B cell (primary cell): ENCODE data around the gene TENM4. TPM values are rescaled to one million over a fixed set of nuclear protein-coding genes. Genes with fewer than 3 reads are reported as not detected.

Experiments used
- ATAC-seq: fragments of 200-7000 bp; cut with Tn5 transposase; one replicate; pipeline ENCODE4 v1.10.0; 2021; ENCODE audit warnings: low read depth, mild to moderate bottlenecking, moderate number of reproducible peaks, moderate library complexity
- CTCF ChIA-PET: fragments of 350-600 bp; sonication (Branson Sonifier 250); formaldehyde crosslinking; loops from one replicate; lab custom pipeline; 2021; ENCODE audit warnings: antibody characterized with exemption, inconsistent platforms; lab: Charles Lee
- POLR2A ChIA-PET: fragments of 350-600 bp; sonication (Branson Sonifier 250); formaldehyde crosslinking; loops from one replicate; lab custom pipeline; 2021; ENCODE audit warnings: antibody characterized with exemption; lab: Charles Lee
- DNase-seq: peaks from one replicate; pipeline ENCODE4 v3.0.0; 2013
- H2AFZ ChIP-seq: 2 replicates; pipeline ENCODE4 v1.6.1; 2012; ENCODE audit warnings: mild to moderate bottlenecking, low read depth, low read length; ENCODE audit not compliant: insufficient read depth, poor library complexity, severe bottlenecking
- H3K27ac ChIP-seq, 2 donors: 1 replicate in 1 of 2; 2 replicates in 1 of 2; pipeline ENCODE4 v1.5.1; 2012 to 2013; ENCODE audit warnings: low read length in 2 of 2, mild to moderate bottlenecking in 2 of 2, moderate library complexity in 1 of 2
- H3K27me3 ChIP-seq, 4 experiments: fragments of 200-600 bp in 1 of 4; sonication (generic) in 1 of 4; replicated peaks in 1 of 4; 1 replicate in 2 of 4; 2 replicates in 2 of 4; pipeline versions ENCODE4 v1.6.1 to v1.7.0; 2013 to 2016; ENCODE audit warnings: low read length in 3 of 4, mild to moderate bottlenecking in 2 of 4, mixed read lengths in 1 of 4, moderate library complexity in 1 of 4; ENCODE audit not compliant: insufficient read depth in 4 of 4, control insufficient read depth in 3 of 4; ENCODE audit errors: control extremely low read depth in 1 of 4
- H3K36me3 ChIP-seq, 2 experiments: replicated peaks in 1 of 2; 1 replicate in 1 of 2; 2 replicates in 1 of 2; pipeline versions ENCODE4 v1.6.1 to v1.7.1; 2013; ENCODE audit warnings: low read length in 1 of 2; ENCODE audit not compliant: insufficient read depth in 2 of 2, control insufficient read depth in 1 of 2; ENCODE audit errors: control extremely low read depth in 1 of 2, extremely low read depth in 1 of 2
- H3K4me1 ChIP-seq, 2 donors: fragments of 200-600 bp in 1 of 2; sonication (generic) in 1 of 2; 1 replicate in 1 of 2; 2 replicates in 1 of 2; pipeline versions ENCODE4 v1.5.1 to v1.6.1; 2013 to 2017; ENCODE audit warnings: low read length in 2 of 2; ENCODE audit not compliant: control insufficient read depth in 2 of 2, insufficient read depth in 2 of 2
- H3K4me2 ChIP-seq: replicated peaks from 2 replicates; pipeline ENCODE3; 2012; ENCODE audit warnings: mild to moderate bottlenecking, low read depth, low read length; ENCODE audit not compliant: poor library complexity, severe bottlenecking
- H3K4me3 ChIP-seq, 5 experiments: fragments of 200-600 bp in 1 of 5; sonication (generic) in 1 of 5; 1 replicate in 3 of 5; 2 replicates in 2 of 5; pipeline versions ENCODE4 v1.5.1 to v1.7.0; 2011 to 2016; ENCODE audit warnings: low read length in 4 of 5, mild to moderate bottlenecking in 4 of 5, low read depth in 2 of 5, control low read depth in 1 of 5, moderate library complexity in 1 of 5; ENCODE audit not compliant: insufficient read depth in 1 of 5; ENCODE audit errors: control extremely low read depth in 1 of 5, extremely low read depth in 1 of 5
- H3K79me2 ChIP-seq: fragments of 200-600 bp; sonication (generic); one replicate; pipeline ENCODE4 v1.6.0; 2016; ENCODE audit warnings: low read length; ENCODE audit not compliant: control insufficient read depth, insufficient read depth
- H3K9ac ChIP-seq: fragments of 200-600 bp; sonication (generic); 2 replicates; pipeline ENCODE4 v1.6.1; 2017; ENCODE audit warnings: mild to moderate bottlenecking, low read length, moderate library complexity
- H3K9me3 ChIP-seq, 3 donors: one replicate each; pipeline versions ENCODE4 v1.6.1 to v1.7.1; 2013; ENCODE audit warnings: low read length in 2 of 3; ENCODE audit not compliant: control insufficient read depth in 2 of 3, insufficient read depth in 1 of 3; ENCODE audit errors: control extremely low read depth in 1 of 3
- H4K20me1 ChIP-seq: 2 replicates; pipeline ENCODE4 v1.6.0; 2012; ENCODE audit warnings: mild to moderate bottlenecking, low read length; ENCODE audit not compliant: insufficient read depth, control insufficient read depth, poor library complexity, severe bottlenecking
- H3K27ac Mint-ChIP-seq: one replicate; pipeline ENCODE4 v1.8.0; 2021; ENCODE audit warnings: mixed read lengths
- H3K27me3 Mint-ChIP-seq: one replicate; pipeline ENCODE4 v1.8.0; 2021; ENCODE audit warnings: mixed read lengths
- H3K4me1 Mint-ChIP-seq: one replicate; pipeline ENCODE4 v1.8.0; 2021; ENCODE audit warnings: mixed read lengths
- H3K4me3 Mint-ChIP-seq: one replicate; pipeline ENCODE4 v1.8.0; 2021; ENCODE audit warnings: mixed read lengths
- H3K9me3 Mint-ChIP-seq: one replicate; pipeline ENCODE4 v1.8.0; 2022; ENCODE audit warnings: mixed read lengths; ENCODE audit not compliant: insufficient read depth
- EZH2 ChIP-seq: IDR thresholded peaks from 2 replicates; pipeline ENCODE4 v1.6.1; 2012; ENCODE audit warnings: borderline replicate concordance, low read depth, mild to moderate bottlenecking, moderate library complexity, low read length; ENCODE audit not compliant: insufficient read depth, poor library complexity, severe bottlenecking
- WGBS: methylation state at CpG from one replicate; pipeline ENCODE4 v1.1.5; 2013; ENCODE audit warnings: missing lambda C conversion rate; ENCODE audit not compliant: insufficient coverage; 5-methylcytosine and 5-hydroxymethylcytosine counted together
- intact Hi-C: fragments of 100-400 bp; cut with micrococcal nuclease; formaldehyde crosslinking; loops from one replicate; pipeline ENCODE4 v1.10.0; 2022
- polyA plus RNA-seq: library from polyadenylated mRNA; depleted of rRNA; stranded (reverse); fragments of >200 nt; gene quantifications from 2 replicates; pipeline ENCODE4 v1.2.3, GENCODE V29; 2012
- total RNA-seq, 2 donors: library from RNA; stranded (reverse); fragments of 120-200 nt in 1 of 2; gene quantifications; 1 replicate in 1 of 2; 2 replicates in 1 of 2; pipeline versions ENCODE4 v1.2.3 to v1.2.4, GENCODE V29; 2013 to 2022
- TF ChIP-seq, protein P1 (sequence below): fragments of 200-600 bp; IDR thresholded peaks from one replicate; pipeline ENCODE4 v1.8.0; 2022; ENCODE audit warnings: antibody characterized with exemption, mild to moderate bottlenecking

TENM4 gene
- total and polyA plus RNA-seq, 2 donors (not counting 1 experiment from before 2014, with no cell fraction given) = 0.09 to 5.7 TPM

DNA sequence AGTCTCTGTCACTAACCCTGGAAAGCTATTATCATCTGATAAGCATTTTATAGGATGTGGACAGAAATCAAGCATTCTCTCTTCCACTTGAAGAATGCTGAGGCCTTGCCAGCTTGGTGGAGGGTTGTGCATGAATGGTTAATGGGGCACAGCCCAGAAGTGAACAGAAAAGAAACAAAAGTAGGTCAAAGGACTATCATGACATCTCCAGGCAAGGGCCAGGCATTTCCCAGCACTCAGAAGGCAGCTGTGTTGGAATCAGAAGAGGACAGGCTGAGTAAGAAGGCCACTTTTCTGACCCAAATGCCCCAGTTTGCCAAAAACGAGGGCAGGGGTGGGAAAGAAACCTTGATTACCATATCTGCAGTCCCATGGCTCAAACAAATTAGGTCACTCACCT is 12.4 kb downstream of the TENM4 start:
- no peak overlapping the region for H3K9ac ChIP-seq
- Mint-ChIP-seq H3K4me3 (no peak overlapping the region), H3K4me1 (no peaks in the 10 kb centered on the region), H3K27me3 (peaks cover 12% of the 10 kb centered on the region), H3K27ac (no peak overlapping the region), H3K9me3 (no peaks in the 10 kb centered on the region)
- WGBS = no CpG with 5 or more reads among the region's 1 CpG
- ChIA-PET CTCF (interaction anchor here (1.2 kb wide), 1 partner anchor 24 kb away, joined by 4 read pairs; no protein-coding TSS in a partner anchor), POLR2A (no interaction called here)
- H3K79me2 ChIP-seq = no peaks in the 10 kb centered on the region
- no peaks in the 10 kb centered on the region for H3K4me1 ChIP-seq
- no peak overlapping the region for H2AFZ ChIP-seq
- H3K4me3 ChIP-seq = no peak overlapping the region
- peaks cover 0 to 11% (median 3%) of the 10 kb centered on the region in 4 experiments for H3K27me3 ChIP-seq
- H3K27ac ChIP-seq = no peak overlapping the region
- DNase-seq (no peak), ATAC-seq (no peak)
- H4K20me1 ChIP-seq = no peaks in the 10 kb centered on the region
- no peak overlapping the region for H3K4me2 ChIP-seq
- no peaks in the 10 kb centered on the region for H3K9me3 ChIP-seq
- no peak for TF ChIP-seq EZH2
- TF ChIP-seq, protein P1, sequence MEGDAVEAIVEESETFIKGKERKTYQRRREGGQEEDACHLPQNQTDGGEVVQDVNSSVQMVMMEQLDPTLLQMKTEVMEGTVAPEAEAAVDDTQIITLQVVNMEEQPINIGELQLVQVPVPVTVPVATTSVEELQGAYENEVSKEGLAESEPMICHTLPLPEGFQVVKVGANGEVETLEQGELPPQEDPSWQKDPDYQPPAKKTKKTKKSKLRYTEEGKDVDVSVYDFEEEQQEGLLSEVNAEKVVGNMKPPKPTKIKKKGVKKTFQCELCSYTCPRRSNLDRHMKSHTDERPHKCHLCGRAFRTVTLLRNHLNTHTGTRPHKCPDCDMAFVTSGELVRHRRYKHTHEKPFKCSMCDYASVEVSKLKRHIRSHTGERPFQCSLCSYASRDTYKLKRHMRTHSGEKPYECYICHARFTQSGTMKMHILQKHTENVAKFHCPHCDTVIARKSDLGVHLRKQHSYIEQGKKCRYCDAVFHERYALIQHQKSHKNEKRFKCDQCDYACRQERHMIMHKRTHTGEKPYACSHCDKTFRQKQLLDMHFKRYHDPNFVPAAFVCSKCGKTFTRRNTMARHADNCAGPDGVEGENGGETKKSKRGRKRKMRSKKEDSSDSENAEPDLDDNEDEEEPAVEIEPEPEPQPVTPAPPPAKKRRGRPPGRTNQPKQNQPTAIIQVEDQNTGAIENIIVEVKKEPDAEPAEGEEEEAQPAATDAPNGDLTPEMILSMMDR = no peak
- intact Hi-C loops = no loop called here
- no peaks in the 10 kb centered on the region for H3K36me3 ChIP-seq

DNA sequence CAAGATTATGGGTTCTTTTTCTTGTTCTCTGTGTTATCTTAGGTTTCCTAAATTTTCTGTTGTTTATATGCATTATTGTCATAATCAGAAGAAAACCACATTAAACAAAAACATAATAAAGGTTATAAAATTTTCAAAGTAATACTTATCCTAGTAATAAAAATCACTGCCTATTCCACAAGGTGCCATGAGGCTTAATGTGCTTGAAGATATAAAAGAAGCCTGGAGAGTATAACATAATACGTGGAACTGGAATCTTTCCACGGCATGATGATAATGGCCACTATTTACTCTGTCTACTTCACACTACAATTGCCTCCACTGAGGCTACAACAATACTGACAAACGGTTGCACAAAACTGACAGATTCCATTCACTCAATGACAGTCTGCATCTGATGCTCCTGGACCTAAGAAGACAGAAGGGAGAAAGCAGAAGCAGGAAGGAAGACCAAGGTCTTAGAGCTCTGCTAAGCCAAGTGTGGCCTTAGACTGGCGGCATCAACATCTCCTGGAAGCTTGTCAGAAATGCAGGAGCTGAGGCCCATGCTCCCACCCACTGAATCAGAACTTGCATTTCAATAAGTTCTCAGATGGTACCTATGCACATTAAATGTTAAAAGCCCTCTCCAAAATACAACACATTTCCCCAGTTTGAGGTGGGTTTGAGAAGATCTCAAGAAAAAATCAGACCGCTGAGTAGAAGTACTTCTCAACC is 13.1 kb downstream of the TENM4 start:
- no peak for ATAC-seq
- Histone ChIP-seq H3K9ac (no peak overlapping the region), H3K27ac (no peak overlapping the region), H3K79me2 (no peaks in the 10 kb centered on the region), H2AFZ (no peak overlapping the region), H3K36me3 (no peaks in the 10 kb centered on the region), H3K9me3 (no peaks in the 10 kb centered on the region), H3K4me3 (no peak overlapping the region), H4K20me1 (no peaks in the 10 kb centered on the region), H3K27me3 (peaks cover 0 to 7% (median under 1%) of the 10 kb centered on the region in 4 experiments), H3K4me2 (no peak overlapping the region), H3K4me1 (no peaks in the 10 kb centered on the region)
- ChIA-PET CTCF (interaction anchor here (0.7 kb wide), 1 partner anchor 983 kb away, joined by 3 read pairs; no protein-coding TSS in a partner anchor), POLR2A (no interaction called here)
- WGBS = 100% methylated on average over 1 of the region's 5 CpGs
- Mint-ChIP-seq H3K4me3 (no peak overlapping the region), H3K27me3 (peaks cover 7% of the 10 kb centered on the region), H3K27ac (no peak overlapping the region), H3K4me1 (no peaks in the 10 kb centered on the region), H3K9me3 (no peaks in the 10 kb centered on the region)
- no peak for TF ChIP-seq EZH2
- TF ChIP-seq, protein P1 = no peak
- no peak for DNase-seq
- intact Hi-C loops = no loop called here
